Measurements from ENCODE around the gene NCAPD3.

- TF ChIP-seq POLR2A (IDR thresholded peaks at IDR 0.05) (no peak), CTCF (IDR thresholded peaks at IDR 0.05) (peak; percentile 57 to 72 (median 68))
These were observed 16.1 kb downstream of the NCAPD3 start for GRCh38 chr11:134207538-134208239.

Data from adrenal gland (tissue), 5 donors.